ENCODE measurements around the gene PFAS.
A peak's percentile ranks its signal among the peaks of the same experiment; 100 is the strongest.

Gene PFAS

GRCh38 chr17:8267480-8268147 is 18.5 kb downstream of the PFAS start:
- no peak for DNase-seq

GRCh38 chr17:8268550-8269298 is 19.6 kb downstream of the PFAS start:
- no peak for DNase-seq

GRCh38 chr17:8272421-8272820 is 23.3 kb downstream of the PFAS start:
- DNase-seq, result no peak

GRCh38 chr17:8273884-8274444 is 24.9 kb downstream of the PFAS start:
- DNase-seq, result no peak

- DNase-seq, result no peak
These were observed 25.7 kb downstream of the PFAS start for GRCh38 chr17:8274816-8275215.

GRCh38 chr17:8275421-8276290 is 26.6 kb downstream of the PFAS start:
- DNase-seq, result peak in 1 of 2 experiments; percentile 41

GRCh38 chr17:8277317-8277716 is 28.2 kb downstream of the PFAS start:
- DNase-seq, result no peak

GRCh38 chr17:8282345-8282744 is 33.3 kb downstream of the PFAS start:
- no peak for DNase-seq

GRCh38 chr17:8283356-8283755 is 34.3 kb downstream of the PFAS start:
- DNase-seq, result no peak

GRCh38 chr17:8284126-8284525 is 35.0 kb downstream of the PFAS start:
- no peak for DNase-seq

- no peak for DNase-seq
These were observed 36.4 kb downstream of the PFAS start for GRCh38 chr17:8285270-8286181.

- no peak for DNase-seq
These were observed 38.7 kb downstream of the PFAS start for GRCh38 chr17:8287651-8288335.

- peak; percentile 75 to 91 for DNase-seq
These were observed 39.4 kb downstream of the PFAS start, which contains the start of gene RANGRF for GRCh38 chr17:8288336-8289102. TSS of gene RANGRF (plus strand) at chr17:8288670. CDS start at chr17:8288789, 119 bp downstream.

- peak in 1 of 2 experiments; percentile 58 for DNase-seq
These were observed 40.0 kb downstream of the PFAS start for GRCh38 chr17:8289103-8289397.

GRCh38 chr17:8290043-8290442 is 41.0 kb downstream of the PFAS start:
- no peak for DNase-seq

- DNase-seq, result no peak
These were observed 43.7 kb downstream of the PFAS start for GRCh38 chr17:8292639-8293395.

GRCh38 chr17:8294361-8294760 is 45.3 kb downstream of the PFAS start:
- no peak for DNase-seq

- no peak for DNase-seq
These were observed 45.8 kb downstream of the PFAS start for GRCh38 chr17:8294814-8295316.

GRCh38 chr17:8300226-8300625 is 51.1 kb downstream of the PFAS start:
- no peak for DNase-seq

Measured in NCI-H446 (cell line).